ENCODE measurements around the gene ZNF865.
A peak's percentile ranks its signal among the peaks of the same experiment; 100 is the strongest.

ZNF865 gene

GRCh38 chr19:55609326-55609725 is 3.9 kb downstream of the ZNF865 start:
- DNase-seq, result no peak

GRCh38 chr19:55611300-55611982 is 6.0 kb downstream of the ZNF865 start:
- no peak for DNase-seq

GRCh38 chr19:55611983-55612645 is 6.7 kb downstream of the ZNF865 start:
- DNase-seq, result no peak

GRCh38 chr19:55613396-55613795 is 7.9 kb downstream of the ZNF865 start:
- no peak for DNase-seq

GRCh38 chr19:55613930-55614710 is 8.7 kb downstream of the ZNF865 start:
- DNase-seq, result no peak

- DNase-seq, result no peak
These were observed 9.5 kb downstream of the ZNF865 start for GRCh38 chr19:55614711-55615542.

GRCh38 chr19:55615543-55616394 is 10.3 kb downstream of the ZNF865 start:
- DNase-seq, result no peak

- no peak for DNase-seq
These were observed 11.0 kb downstream of the ZNF865 start for GRCh38 chr19:55616395-55616875.

GRCh38 chr19:55617426-55617825 is 12.0 kb downstream of the ZNF865 start:
- no peak for DNase-seq

- DNase-seq, result no peak
These were observed 13.0 kb downstream of the ZNF865 start for GRCh38 chr19:55618426-55618825.

GRCh38 chr19:55619286-55619685 is 13.8 kb downstream of the ZNF865 start:
- no peak for DNase-seq

GRCh38 chr19:55620410-55621204 is 15.2 kb downstream of the ZNF865 start:
- peak; percentile 81 to 87 for DNase-seq

GRCh38 chr19:55621205-55621672 is 15.8 kb downstream of the ZNF865 start:
- DNase-seq, result no peak

- no peak for DNase-seq
These were observed 16.3 kb downstream of the ZNF865 start for GRCh38 chr19:55621673-55622231.

GRCh38 chr19:55622242-55622969 is 17.0 kb downstream of the ZNF865 start:
- no peak for DNase-seq

- no peak for DNase-seq
These were observed 17.7 kb downstream of the ZNF865 start for GRCh38 chr19:55623130-55623529.

GRCh38 chr19:55623561-55623960 is 18.1 kb downstream of the ZNF865 start:
- DNase-seq, result no peak

GRCh38 chr19:55624109-55625003 is 18.9 kb downstream of the ZNF865 start, which contains the start of gene ZNF784:
Gene ZNF784 (minus strand): TSS chr19:55624566. CDS start chr19:55624561, 5 bp downstream.
- peak; percentile 83 to 89 for DNase-seq

GRCh38 chr19:55625004-55625326 is 19.5 kb downstream of the ZNF865 start:
- DNase-seq, result no peak
